Left lobe of liver (tissue), 2 donors: ENCODE results near the gene NR2F1-AS1. TPM values are rescaled to one million over a fixed set of nuclear protein-coding genes. Genes with fewer than 3 reads are reported as not detected.

ENCODE experiments used
- ATAC-seq: fragments of 200-7000 bp; cut with Tn5 transposase; one replicate; pipeline ENCODE4 v1.9.1; 2020; ENCODE audit warnings: mild to moderate bottlenecking, moderate library complexity
- DNase-seq: peaks from one replicate; pipeline ENCODE4 v3.0.0-alpha.2; 2020; ENCODE audit warnings: low spot score
- total RNA-seq: library from RNA; stranded (reverse); gene quantifications from one replicate; pipeline ENCODE4 v1.2.1, GENCODE V29; 2021
- donor health status: DM: no; HTN: no; CAD: no; lungs with moderate emphysema.
- donor health status: DM: no; HTN: yes; CAD: no.

The NR2F1-AS1 gene
- 1.8 TPM for total RNA-seq

DNA sequence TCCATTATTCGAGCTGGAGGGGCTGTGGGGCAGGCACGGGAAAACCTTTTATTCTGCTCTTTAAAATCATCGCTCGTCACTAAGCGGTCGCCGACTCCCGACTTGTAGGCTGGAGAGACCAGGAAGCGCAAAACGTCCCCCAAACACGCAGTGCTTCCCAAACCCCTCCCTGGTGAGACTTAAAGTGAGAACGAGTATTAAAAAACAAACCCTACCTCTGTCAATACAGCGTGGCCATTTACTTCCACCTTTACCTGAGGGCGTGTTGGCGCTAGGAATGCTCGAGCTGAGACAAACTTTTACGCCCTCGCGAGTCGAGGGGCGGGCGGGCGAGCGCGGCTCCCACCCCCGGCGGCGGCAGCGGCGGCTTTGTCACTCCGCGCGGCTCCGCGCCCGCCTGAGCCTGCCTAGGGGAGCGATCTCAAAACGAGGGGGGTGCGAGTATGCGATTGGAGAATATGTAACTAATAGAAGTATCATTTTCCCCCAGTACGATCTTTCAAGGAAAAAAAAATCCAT is at the start of gene NR2F1-AS1:
TSS of gene NR2F1-AS1 (minus strand) at position 293 of the 519 bp plus-strand sequence.
- ATAC-seq = peak; percentile 17
- DNase-seq = no peak

DNA sequence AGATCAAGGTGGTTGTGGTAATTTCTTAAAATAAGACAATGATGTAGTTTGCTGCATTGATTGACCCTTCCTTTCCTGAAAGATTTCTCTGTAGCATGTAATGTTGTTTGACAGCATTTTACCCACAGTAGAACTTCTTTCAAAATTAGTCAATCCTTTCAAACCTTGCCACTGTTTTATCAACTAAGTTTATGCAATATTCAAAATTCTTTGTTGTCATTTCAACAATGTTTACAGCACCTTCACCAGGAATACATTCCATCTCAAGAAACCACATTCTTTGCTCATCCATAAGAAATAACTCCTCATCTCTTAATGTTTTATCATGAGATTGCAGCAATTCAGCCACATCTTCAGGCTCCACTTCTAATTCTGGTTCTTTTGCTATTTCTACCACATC is 45.8 kb upstream of the NR2F1-AS1 start:
- ATAC-seq (no peak), DNase-seq (no peak)

DNA sequence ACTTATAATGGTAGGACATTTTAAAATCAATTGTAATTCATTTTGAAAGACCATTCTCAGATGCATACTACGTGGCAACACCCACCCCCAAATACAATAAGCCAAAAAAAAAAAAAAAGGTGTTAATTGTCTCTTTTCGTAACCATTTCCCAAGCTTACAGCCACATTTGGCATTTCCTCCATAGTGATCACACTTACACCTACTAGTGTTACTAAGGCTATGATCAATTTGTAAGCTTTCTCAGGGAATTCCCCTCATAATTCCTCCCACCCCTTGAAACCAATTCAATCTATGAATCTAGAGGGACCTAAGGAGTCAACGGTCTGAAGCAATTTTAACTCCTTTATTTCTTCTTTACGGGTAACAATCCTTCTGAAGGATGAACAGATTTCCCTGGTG is 42.1 kb upstream of the NR2F1-AS1 start:
- DNase-seq (no peak), ATAC-seq (no peak)

DNA sequence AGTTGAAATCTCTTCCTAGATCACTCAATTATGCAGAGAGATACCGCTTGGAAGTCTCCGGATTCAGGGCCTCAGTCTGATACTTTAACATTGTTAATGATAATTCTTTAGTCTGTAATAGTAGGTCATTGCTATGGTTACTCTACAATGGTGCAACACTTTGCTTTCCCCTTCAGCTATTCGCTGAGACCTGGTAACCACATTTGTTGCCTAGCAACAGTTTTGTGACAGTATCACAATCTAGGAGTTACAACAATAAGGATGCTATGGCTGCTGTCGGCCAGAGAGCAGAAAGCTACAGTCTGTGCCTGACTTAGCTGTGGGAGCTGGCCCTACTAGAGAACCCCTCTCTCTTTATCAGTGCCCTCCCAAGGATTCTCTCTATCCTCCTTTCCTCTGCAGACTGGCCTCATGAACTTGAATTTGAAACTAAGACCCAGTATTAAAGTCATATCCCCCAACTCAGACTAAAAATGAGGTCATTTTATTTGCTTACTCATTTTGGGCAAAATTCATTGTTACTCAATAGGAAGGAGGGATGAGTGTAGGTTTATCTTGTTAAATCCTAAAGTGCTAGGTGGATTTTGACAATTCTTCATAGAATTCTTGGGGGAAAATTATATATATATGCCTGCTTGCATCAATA is 41.3 kb upstream of the NR2F1-AS1 start:
- DNase-seq (no peak), ATAC-seq (peak; percentile 8)

DNA sequence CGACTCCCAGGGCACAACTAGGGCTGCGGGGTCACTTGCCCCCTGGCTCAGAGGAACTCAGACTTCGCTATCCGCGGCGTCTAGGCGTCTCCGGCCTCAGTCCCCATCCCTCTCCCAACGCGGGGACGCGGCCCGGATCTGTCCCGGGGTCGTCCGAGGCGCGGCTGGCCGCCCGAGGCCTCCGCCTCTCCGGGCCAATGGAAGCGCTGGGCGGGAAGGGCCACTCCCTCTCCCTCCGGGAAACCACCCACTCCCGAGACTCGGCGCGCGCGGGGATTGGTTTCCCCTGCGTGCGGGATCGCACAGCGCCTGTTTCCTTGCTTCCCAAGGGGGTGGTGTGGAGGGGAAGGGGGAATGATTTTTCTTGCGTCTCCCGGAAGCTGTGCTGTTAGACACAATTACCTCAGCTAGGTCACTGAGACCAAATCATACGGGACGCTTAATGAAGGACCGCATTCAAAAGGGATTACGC is 40.3 kb upstream of the NR2F1-AS1 start:
- ATAC-seq (peak; percentile 73), DNase-seq (peak; percentile 65)

DNA sequence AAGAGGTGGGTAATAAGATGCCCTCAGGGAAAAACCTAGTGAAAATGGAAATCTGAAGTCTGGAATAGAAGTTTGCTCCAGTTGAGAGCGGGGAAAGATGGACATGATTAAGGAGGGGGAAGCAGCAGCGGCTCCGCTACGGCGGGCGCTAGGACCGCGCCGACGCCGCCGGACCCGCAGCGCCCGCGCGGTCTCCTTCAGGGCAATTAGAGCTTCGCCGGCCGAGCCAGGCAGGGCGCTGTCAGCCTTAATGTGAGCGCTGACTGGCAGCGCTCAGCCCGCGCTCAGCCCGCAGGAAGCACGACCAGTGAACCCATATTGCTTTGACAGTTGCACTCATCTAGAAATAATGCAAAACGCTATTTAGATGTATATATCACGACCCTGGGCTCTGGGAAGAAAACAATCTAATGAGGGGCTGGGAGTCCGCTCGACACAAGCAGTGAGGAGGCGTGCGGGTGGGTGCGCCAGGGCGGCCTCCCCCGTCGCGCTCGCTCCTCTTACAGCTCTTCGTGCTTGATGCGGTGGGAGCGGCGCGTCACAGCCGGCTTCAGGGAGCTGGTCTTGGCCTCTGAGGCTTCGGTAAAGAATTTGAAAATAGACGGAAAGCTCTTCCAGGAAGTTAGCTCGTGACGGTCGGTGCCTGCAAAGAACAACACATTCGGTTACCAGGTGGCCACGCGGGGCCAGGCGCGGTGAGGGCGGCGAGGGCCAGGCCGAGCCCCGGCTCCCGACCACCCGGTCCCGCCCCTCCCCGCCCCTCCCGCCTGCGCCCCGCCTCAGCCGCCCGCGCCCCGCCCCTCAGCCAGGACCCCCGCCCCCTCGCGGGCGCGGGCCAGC is 39.7 kb upstream of the NR2F1-AS1 start:
- DNase-seq (peak; percentile 67), ATAC-seq (peak; percentile 96)

DNA sequence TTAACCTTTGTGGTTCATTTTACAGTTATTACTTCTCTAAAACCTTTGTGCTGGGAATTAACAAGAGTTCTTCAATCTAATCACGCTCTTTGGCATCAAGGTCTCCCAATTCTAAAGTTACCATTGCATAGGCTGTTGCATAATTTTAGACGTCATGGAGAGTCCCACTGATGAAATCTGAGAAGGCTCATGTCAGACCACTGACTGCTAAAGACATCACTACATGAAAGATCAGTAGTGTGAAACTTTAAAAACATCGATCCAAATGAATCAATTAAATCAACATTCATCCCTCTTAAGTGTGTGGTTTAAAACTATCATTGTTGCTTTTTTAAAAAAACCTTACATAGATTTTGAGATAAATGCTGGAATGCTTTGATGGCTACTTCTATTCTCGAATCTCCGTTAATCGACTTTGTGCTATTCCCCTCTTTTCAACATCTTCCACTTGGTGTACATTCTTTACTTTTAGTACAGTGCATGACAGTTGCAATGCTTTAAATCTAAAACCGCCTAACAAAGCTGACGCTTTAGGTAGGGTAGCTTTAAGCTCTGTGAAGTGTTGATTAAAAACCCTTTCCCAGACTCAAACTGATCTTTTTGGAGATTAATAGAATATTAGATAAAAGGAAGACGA is 35.6 kb upstream of the NR2F1-AS1 start:
- ATAC-seq (no peak), DNase-seq (no peak)

DNA sequence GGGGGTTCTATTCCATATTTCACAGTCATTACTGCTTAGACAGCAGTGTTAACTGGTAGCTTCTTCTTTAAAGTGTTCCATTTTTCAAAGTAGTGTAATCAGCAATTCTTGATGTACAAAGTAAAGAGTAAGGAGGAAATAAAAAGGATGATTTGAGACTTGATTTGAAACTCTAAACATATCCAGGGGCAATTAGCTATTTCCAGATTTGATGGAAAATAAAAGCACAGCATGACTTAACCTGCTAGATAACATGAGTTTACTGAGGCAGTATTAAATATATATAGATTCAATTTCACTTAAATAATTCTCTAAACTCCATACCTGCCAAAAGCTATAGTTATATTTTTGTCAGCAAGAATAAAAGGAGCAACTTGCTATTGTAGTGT is 31.8 kb upstream of the NR2F1-AS1 start:
- DNase-seq (no peak), ATAC-seq (no peak)

DNA sequence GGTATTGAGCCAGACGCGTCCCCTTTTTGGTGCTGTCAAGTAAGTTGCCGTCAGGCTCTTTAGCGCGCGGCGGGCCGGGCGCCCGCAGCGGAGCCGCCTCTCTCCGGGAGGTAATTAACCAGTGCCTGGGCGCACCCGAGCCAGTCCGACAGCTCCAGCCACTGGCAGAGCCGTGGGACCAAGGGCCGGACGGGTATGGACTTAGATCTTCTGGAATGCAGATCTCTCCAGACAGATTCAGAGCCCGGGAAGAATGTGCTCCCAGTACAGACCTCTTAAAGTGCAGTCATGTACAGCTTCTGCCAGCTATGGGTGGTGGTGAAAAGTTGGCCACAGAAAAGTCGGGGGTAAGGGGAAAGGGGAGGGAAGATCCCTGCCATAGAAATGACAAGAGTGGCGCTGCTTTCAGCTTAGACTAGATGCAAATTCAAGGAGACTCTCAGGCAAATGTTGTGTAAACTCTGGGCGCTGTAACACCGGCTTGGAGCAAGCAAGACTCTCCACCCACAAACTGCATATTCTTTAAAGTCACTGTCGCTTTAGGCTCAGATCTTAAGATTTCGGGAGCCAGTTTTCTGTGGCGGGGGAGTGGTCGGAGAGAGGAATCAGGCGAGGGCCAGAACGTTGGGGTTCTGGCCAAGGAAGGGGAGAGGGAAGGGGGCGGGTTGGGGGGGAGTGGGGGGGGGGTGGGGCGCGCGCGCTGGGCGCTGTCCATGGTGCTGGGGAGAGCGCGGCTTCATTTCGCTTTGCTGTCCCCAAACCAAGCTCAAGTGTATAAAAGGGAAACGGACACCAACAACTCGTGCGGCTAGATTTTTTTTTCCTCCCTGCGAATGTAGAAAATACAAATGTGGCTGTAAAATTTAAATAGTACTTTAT is 31.2 kb upstream of the NR2F1-AS1 start:
- ATAC-seq (peak; percentile 65), DNase-seq (no peak)

DNA sequence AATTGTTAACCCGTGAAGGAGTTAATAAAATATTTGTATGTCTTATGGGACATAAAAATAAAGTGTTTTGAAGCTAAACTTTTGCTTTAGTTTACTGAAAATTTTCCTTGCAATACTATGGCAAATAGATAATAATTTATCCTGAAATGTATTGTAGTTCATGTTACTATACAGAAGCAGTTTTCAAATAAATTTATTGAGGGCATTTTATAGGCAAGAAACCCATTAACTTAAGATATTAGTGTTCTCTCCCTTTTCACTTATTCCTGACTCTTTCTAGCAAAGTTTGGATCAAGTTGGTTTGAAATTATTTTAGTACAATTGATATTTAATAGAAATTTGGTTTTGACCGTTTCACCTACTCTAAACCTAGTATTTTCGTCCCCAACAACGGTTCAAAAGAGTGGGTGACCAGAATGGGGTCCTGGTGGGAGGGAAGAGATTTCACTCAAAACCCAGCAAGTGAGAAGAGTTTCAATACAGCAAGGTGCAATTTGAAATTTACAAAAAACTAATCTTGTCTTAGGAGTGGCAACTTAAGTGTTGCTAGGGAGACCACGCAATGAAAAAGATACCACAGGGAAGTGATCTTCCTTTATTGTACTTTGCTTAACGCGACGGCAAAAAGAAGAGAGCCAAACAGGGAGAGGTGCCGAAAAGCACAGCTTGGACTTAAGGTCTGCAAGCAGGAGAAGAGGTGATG is 30.4 kb upstream of the NR2F1-AS1 start:
- no peak for ATAC-seq
- DNase-seq = no peak

DNA sequence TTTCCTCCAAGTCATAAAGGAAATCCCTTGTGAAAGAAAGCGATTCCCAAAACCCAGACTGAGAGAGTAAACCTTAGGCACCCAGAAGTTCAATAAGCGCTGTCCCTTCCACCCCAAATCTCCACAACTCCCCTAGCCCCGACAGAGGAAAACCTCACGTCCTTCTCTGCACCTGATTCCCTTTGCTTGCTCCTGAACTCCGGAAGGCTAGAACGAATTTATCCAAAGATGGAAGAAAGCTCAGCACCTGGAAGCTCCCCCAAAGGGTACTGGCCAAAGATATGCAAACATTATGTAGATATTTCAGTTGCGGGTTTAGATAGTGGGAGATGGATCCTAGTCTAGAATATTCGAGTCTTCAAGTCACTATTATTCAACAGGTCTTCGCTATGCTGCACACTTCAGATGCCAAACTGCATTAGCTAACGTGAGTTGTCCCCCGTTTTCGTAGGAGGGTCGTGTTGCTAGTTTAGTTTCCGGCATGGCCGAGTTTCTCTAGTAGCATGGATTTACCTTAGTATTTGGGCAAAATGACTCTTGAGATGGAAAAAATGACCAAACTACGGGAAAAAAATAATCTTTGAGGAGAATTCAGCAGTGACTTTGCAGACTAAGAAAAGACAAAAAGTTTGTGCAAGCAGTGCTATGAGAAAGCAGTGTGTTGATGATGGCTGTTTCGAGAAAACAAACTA is 29.7 kb upstream of the NR2F1-AS1 start:
- ATAC-seq = no peak
- no peak for DNase-seq

DNA sequence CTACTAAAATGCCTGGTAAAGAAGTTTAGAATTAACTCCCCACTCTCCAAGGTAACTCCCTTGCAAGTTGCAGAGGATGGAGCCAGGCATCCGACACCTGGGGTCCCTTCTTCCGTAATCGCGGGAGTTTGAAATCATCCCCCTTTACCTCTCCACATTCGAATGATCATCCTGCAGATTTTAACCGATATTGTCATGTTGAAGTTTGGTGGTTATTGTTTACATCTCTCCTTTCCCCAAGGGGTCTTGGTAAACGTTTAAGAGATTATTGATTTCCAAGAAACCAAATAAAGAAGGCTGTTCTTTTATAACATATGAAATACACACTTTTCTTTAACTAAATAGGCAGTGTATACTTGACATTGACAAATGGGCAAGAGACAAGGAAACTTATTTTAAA is 28.7 kb upstream of the NR2F1-AS1 start:
- ATAC-seq (no peak), DNase-seq (no peak)

DNA sequence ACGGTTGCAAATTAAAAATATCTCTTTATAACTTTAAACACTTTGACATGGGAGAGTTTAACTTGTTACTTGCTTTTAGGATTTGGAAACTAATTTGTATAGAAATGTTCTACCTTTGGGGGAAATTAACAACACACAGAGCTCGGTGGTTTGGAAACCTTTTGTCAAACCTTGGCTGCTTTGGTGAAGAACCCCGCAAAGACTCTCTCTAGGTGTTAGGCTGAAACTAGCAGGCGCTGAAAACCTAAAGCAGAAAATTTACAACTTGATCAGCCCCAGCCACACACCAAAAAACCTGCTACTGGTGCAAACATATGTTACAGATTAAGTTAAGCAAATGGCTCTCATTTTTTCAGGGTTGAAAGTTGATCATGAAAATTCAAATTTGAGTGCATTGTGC is 27.8 kb upstream of the NR2F1-AS1 start:
- no peak for DNase-seq
- ATAC-seq = no peak

DNA sequence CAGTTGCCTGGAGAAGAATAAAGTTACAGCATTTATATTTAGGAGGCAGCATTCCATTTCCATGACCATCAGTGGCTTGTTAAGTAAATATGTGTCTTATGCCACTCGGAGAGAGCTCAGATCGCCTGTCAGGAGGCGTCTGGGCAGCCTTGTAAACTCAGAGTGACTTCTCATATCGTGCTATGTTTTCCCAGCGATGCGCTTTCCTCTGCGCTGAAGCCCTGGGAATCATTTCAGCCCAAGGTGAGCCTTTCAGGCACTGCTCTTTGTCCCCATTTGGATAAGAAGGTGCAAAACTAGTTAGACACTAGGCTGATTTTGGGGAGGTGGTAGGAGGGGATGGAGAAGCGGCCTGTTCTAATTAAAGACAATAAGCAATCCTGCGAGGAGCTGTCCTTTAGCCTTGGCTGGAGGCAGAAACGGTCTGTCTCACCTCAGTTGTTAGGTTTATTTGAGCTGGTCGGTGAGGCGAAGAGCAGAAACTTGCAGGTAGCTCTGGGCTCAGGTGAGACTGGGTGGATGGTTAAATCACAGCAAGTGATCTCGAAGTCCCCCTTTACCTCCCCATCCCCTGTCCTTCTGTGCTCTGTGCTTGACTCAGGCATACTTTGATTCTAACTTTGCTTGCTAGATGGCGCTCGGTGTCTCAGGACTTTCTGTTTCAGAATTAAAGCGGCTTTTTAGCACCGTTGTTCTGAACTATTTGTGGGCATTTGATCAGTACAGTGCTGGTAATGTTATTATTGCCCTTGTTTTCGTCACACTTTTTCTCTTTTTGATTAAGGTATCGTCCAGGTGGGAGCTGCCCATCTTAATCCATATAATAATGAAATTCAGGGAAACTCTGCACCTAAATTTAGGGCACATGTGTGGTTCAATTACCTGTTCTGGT is 26.6 kb upstream of the NR2F1-AS1 start:
- ATAC-seq (peak; percentile 92), DNase-seq (no peak)

DNA sequence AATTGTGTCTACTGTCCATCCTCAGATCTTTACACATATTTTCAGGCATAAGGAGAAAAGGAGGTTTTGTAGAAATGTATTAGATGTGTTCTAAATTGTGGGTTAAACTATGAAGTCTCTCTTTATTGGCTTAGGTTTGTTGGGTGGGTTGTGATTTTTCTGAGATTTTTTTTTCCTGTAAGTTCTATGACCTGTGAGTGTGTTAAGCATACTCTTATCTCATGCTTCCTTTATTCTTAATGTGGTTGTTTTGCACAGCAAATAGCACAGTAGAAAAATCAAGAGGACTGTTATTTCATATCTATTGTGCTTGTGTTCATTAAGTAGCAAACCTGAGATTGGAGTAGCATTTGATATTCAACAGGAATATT is 25.3 kb upstream of the NR2F1-AS1 start:
- ATAC-seq (no peak), DNase-seq (no peak)

DNA sequence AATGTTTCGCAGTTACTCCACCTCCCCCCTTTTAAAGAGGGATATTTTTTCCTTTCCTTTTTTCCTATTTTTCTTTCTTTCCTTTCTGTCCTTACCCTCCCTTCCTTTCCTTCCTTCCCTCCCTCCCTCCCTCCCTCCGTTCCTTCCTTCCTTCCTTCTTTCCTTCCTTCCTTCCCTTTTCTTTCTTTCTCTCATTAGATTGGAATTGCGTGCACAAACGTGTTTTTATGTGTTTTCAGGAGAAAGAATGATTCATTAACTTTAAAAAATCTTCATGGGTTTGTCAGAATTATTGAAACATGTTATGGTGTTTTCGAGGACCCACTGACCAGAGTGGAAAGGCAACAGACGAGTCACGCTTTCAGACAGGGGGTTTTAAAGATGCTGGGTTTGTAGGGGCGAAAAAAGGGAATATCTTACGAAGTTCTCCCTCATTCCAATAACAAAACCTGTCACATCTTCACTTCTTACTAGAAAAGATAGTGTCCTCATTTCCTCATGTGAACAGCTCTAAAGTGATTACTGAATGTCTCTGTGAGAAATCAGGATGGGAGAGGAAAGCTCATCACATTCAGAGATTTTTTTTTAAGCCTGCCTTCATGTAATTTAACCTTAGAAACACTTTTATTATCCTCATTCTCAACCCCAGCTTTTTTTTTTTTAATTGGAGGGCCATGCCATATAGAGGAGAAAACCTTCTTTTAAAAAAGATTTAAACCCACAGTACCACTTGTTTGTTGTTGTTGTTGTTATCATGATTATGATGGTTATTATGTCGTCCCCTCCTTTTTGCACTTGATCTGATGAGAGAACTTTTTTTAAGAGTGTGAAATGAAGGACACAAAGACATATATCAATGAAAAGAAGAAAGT is 23.9 kb upstream of the NR2F1-AS1 start:
- ATAC-seq (no peak), DNase-seq (no peak)
